AG08396 (cell line): ENCODE results near the gene TNFRSF4.
"Not testable (repeated sequence)": the region's sequence is repeated elsewhere in the genome, so short reads cannot be mapped to it uniquely, and the experiment has no call there.

Experiments
- DNase-seq: peaks from one replicate; pipeline ENCODE4 v3.0.0; 2012; ENCODE audit warnings: low spot score, mixed read lengths

TNFRSF4 gene

DNA sequence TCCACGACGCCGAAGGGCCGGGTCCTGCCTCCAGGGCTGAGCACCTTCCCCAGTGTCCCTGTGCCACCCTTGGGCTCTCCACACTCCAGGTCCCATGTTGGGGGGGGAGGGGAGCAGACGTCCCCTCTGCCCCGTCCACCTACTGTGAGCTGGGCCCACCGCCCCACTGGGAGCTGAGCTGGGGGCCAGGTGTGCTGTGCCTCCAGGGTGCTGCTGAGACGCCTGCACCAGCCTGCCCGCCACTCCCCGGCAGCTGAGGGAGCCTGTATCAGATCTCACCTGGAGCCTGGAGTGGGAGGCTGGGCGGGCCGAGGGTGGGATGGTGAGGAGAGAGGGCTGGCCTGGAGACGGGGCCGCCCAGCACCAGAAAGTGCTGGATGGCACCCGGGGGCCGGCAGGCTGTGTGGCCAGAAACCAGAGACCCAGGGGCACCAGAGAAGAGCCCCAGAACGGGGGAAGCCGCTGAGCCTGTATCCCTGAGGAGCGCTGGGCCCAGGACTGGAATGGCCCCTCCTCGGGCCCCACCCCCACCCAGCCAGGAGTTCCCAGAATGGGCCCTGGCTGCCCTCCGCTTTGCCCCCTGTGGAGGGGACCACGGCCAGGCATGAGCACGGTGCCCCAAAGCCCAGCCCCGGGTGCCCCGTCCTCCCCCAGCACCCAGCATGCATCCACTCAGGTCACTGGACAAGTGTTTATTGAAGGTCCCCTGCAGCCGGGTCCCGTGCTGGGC is 11.0 kb downstream of the TNFRSF4 start:
- DNase-seq = no peak

DNA sequence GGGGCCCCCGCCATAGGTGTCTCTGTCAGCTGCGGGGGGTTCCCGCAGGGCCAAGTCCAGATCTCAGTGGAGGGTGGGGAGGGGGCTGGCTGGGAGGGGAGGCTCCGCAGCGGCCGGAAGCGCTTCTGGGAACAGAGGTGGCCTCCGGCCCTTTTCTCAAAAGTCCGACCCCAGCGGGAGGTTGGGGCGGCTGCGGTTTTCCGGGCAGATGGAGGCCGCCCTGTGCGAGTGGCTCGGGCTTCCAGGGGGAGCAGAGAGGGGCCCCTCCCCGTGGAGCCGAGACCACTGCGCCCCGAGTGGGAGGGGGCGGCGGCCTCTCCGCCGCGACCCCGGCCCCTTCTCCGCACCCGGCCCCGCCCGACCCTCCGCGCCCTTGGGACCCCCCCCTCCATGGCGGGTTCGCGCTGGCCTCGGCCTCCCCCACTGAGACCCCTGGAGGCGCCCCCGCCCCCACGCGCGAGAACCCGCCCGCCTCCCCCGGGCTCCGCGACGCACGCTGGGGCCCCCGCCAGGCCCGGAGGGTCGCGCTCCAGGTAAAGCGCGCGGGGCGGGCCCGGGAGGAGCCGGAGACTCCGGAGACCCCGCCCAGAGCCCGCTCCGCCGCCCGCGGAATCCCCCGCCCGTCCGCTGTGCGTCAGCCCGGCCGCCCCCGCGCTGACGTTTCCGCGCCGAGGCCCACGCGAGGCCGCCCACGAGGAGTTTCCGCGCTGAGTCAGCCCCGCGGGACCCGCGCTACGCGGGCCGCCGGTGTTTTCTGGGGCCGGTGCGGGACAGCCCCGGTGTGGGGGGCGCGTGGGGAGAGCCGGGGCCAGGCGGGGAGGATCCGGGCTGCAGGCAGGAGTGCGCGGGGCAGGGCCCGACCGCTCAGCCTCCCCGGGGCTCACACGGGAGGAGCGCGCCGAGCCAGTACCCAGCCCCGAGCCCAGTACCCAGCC is 12.8 kb downstream of the TNFRSF4 start:
- DNase-seq = peak; percentile 86

DNA sequence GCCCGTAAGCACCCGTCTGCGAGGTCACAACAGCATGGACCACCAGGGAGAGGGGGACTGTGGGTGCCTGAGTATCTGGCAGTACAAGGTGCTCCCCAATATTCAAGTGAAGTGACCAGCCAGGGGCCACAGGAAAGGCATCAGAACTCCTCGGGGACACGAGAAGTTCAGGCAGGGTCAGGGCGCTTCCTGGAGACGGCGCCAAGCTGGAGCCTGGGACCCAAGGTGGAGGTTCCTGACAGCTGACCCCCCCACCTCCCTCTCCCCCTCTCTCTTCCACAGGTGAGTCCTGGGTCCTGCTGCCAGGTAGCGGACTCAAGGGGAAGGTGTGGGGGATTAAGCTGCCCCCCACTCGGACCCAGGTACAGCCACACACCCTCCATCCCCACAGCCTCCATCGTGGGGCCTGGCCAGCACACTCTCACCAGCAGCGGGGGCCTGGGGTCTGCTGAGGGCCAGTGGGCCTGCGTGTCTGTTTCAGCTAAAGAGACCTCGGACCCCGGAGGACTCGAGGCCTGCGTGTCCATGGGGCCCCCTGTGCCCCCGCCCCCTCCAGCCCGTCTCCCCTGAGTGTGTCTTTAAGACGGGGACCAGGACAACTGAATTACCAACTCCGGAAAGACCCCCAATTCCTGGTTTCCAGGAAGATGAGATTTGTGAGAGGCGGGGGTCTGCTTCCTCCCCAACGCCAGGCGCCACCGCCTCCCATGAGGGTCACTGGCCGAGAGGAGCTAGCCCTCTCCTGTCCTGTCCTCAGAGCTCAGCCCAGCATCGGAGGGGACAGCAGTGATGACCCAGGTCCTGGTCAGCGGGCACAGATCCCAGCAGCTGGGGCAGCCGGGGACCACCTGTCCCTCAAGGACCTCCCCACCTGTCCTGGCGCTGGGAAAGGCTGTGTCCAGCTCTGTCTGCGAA is 13.7 kb downstream of the TNFRSF4 start:
- DNase-seq = no peak

DNA sequence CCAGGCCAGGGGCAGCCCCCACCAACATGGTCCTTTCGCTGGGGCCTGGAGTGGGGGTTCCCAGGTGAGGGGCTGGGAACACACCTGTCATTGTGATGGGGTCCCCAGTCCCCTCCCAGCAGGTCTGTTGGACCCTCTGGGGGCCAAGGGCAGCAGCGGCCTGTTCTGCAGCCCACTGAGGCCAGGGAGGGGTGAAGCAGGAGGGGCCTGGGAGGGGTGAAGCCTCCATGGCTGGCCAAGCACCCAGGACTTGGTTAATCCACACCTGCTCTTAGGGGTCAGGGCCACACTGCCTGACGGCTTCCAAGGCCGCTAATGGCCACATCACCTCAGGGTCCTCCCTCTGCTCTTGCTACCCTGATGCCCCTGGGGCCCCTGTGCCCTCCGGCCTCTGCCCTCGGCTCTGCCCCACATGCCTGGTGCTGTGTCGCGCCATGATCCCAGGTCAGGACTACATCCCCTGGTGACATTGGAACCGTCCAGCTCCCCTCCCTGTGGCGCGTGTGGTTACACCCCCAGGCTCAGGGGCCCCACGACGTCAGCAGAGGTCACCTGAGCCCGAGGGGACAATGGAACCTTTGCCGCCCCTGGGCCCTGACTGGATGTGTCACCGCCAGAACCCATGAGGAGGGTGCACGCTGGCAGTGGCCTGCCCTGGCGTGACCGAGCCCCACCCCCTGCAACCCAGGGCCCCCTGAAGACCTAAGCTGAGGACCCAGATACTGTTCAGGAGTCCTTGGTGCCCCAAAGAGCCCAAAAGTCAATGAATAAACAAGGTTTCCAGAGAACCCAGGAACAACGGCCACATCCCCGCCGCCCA is 14.6 kb downstream of the TNFRSF4 start:
- no peak for DNase-seq

DNA sequence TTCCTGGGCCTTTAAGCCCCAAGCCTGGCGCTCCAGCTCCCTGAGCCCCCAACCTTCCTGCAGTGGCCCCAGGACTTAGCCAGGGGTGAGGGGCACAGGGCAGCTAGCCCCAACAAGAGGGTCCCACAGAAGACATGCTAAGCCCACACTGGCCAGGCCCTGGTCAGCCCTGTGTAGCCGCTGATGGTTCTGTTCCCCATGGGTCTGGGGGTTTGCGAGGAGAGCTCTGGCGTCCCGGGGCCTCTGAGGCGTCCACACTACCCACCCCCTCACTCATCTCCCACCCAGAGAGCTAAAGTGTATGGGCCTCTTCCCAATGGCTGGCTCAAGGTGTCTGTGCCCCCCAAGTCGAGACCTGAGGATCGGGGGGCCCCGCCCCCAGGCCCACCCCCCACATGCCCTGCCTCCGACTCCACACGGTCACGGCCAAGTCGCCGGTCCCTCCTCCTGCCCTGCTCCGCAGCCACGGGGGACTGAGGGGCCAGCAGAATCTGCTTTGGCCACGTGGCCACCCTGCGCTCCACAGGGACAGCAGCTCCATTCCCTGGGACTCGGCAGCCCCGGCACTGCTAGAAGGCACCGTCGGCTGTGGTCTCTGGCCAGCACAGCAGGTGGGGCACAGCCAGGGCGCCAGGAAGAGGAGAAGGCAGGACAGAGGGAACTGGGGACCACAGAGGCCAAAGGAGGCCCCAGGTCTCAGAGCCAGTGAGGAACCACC is 15.4 kb downstream of the TNFRSF4 start:
- DNase-seq = no peak

DNA sequence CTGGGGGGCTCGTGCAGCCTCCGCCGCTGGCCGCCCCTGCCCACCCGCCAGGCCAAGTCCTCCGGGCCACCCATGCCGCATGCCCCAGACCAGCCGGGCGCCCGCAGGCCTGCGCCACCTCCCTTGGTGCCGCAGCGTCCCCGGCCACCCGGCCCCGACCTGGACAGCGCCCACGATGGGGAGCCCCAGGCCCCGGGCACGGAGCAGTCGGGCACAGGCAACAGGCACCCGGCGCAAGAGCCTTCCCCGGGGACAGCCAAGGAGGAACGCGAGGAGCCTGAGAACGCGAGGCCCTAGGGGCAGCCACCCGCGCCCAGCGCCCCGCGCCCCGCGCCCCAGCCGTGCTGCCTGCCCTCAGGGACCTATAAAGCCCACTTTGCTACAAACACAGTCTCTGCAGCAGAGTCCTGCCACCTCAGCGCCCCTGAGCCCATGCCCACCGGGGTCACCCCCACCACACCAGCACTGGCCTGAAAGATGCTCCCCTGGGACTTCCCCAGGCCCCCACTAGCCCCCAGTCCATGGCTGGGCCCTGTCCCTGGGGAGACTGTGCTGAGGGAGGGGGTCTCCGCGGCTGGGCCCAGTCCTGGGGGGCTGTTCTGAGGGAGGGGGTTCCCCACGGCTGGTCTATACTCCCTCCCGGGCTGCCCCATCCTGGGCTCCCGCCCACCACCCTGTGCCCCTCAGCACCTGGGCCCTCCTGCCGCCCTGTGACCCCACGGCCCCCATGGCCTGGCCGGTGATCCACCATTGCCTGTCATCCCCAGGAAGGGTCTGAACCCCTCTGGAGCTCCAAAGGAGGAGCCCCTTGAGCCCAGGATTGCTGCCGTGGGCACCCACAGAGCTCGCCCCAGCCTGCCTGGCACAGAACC is 16.2 kb downstream of the TNFRSF4 start:
- DNase-seq = no peak

DNA sequence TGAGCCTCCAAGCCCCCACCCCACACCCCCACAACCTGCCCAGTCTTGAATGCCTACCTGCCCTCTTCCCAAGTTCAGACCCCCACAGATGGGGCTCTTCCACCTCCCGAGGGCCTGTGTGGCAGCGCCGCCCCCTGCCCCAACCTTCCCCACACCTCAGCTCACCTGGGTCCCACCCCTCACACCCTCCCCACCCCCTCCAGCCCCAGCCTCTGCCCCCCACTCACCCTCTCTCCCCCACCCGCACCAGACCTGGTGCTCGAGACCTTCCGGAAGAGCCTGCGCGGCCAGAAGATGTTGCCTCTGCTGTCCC is 16.8 kb downstream of the TNFRSF4 start:
- DNase-seq = no peak

DNA sequence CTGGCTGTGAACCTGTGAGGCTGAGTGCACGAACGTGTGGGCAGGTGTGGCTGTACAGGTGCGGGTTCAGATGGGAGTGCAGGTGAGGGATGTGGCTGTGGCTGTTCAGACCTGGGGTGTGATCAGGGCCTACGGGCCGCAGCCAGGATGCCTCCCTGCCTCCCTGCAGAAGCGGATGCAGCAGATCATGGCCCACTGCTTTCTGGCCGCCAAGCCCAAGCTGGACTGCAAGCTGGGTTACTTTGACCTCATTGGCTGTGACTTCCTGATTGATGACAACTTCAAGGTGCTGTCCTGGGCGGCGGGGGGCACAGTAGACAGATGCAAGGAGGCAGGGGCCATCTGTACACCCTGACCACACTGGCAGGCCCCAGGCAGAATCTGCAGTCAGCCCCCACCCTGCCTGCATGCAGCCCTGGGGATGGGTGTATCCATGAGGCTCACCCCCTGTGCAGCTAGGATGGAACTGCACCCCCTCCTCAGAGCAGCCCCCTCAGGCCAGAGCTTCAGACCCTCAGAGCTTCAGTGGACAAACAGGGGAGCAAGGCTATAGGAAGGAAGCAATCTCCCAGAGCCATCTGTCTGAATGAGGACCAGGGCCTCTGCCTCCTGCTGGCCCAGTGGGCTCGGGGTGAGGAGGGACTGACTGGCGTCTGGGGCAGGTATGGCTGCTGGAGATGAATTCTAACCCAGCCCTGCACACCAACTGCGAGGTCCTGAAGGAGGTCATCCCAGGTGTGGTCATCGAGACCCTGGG is 17.3 kb downstream of the TNFRSF4 start:
- no peak for DNase-seq

DNA sequence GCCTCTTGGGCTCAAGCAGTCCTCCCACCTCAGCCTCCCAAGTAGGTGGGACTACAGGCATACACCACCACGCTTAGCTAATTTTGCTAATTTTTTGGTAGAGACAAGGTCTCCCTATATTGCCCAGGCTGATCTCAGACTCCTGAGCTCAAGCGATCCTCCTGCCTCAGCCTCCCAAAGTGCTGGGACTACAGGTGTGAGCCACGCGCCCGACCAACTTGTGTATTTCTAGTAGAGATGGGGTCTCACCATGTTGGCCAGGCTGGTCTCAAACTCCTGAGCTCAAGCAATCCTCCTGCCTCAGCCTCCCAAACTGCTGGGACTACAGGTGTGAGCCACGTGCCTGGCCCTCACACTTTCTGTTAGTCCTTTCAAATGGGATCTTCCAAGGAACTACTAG is 18.2 kb downstream of the TNFRSF4 start:
- DNase-seq = not testable (repeated sequence)

DNA sequence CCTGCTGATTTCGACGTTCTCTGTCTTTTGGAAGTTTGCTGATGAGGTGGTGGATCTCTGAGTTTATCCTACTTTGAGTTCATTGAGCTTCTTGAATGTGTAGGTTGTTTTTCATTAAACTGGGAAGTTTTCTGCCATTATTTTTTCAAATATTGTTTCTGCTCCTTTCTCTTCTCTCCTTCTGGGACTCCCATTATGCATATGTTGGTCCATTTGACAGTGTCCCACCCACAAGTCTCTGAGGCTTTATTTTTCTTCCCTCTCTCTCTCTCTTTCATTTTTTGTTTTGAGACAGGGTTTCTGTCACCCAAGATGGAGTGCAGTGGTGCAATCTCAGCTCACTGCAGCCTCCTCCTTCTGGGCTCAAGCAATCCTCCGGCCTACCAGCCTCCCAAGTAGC is 19.2 kb downstream of the TNFRSF4 start:
- no peak for DNase-seq

DNA sequence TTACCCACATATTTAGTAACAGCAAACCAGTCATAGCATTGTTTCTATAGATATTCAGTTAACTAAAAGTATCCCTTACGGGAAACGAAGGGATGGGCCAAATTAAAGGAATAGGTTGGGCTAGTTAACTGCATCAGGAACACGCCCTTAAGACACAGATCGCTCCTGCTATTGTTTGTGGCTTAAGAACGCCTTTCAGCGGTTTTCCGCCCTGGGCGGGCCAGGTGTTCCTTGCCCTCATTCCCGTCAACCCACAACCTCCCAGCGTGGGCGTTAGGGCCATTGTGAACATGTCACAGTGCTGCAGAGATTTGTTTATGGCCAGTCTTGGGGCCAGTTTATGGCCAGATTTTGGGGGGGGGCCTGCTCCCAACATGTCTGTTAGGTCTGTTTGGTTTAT is 22.2 kb downstream of the TNFRSF4 start:
- DNase-seq = no peak

DNA sequence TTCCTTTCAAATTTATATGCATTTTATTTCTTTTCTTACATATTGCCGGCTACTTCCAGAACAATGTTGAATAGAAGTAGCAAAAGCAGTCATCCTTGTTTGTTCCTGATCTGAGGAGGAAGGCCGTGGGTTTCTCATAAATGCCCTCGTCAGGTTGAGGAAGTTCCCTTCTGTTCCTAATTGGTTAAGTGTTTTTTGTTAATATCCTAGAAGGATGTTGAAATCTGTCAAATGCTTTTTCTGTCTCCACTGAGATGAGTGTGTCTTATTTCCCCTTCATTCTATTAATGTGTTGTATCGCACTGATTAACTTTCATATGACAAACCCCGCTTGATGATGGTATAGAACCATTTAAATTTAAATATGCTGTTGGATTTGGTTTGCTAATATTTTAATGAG is 24.8 kb downstream of the TNFRSF4 start:
- no peak for DNase-seq

DNA sequence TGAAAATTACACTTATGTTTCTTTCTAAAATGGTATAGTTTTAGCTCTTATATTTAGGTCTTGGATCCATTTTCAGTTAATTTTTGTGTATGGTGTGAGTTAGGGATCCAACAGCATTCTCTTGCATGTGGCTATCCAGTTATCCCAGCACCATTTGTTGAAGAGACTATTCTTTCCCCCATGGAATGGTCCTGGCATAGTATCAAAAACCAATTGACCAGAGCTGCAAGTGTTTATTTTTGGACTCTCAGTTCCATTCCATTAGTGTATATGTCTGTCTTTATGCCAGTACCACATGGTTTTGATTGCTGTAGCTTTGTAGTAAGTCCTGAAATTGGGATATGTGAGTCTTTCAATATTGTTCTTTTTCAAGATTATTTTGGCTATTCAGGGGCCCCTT is 26.0 kb downstream of the TNFRSF4 start:
- no peak for DNase-seq

DNA sequence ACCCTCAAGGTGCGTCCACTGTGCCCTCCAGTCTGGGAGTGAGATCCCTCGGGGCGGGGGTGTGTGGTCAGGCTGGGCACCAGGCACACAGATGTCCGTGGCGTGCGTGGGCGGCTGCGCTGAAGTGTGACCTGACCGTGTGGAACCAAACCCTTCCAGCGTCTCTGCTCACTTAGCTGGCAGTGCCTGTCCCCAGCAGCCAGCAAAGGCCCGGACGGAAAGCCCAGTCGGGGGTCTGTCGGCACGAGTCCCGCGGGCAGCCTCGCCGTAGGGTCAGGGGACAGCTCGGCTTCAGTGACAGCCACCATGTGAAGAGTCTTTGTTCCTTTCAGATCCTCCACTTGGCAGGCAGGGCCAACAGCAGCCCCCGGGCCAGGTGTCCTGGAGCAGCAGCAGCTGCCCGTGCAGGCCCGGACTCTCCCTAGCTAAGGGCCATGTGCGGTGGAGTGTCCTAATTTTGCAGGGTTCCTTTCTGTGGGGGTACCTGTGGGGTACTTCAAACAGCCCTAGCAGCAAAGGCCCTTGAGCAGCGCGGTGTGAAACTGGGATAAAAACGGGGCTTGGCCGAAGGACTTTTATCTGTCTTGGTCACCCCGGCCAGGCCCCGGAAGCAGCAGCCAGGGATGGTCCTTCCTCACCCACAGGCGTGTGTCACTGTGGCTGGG is 28.7 kb downstream of the TNFRSF4 start:
- no peak for DNase-seq

DNA sequence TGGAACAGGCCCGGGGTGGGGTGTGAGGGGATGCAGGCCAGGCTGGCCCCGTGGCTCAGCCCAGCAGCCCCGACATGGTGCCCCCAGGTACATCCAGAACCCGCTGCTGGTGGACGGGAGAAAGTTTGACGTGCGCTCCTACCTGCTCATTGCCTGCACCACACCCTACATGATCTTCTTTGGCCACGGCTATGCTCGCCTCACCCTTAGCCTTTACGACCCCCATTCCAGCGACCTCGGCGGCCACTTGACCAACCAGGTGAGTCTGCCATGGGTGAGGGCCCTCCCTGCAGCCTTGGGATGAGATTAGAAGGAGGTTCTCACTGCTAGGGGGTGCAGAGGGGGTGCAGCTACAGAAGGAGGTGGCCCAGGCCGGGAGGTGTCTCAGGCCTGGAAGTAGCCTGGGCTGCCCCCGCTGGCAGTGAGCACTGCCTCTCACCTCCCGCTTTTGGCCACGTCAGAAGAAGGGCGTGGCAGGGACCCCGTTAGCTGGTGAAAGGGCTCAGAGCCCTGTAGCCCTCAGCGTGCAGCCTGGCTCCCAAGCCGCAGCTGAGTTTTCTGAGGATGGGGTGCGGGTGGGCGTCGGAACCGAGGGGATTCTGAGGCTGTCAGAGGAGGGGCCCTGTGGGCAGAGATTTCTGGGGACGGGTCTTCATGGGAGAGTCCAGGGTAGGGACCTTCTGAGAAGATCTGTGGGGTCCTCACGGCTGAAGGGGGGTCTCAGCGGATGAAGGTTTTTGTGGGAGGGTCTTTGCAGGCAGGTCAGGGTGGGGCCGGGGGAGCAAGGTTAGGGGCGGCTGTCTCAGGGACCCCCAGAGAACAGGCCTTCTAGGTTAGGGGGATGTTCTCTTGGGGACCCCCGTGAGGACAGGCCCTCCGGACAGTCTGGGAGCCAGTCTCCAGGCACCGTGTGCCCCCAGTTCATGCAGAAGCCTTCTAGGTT is 29.8 kb downstream of the TNFRSF4 start:
- DNase-seq = no peak

DNA sequence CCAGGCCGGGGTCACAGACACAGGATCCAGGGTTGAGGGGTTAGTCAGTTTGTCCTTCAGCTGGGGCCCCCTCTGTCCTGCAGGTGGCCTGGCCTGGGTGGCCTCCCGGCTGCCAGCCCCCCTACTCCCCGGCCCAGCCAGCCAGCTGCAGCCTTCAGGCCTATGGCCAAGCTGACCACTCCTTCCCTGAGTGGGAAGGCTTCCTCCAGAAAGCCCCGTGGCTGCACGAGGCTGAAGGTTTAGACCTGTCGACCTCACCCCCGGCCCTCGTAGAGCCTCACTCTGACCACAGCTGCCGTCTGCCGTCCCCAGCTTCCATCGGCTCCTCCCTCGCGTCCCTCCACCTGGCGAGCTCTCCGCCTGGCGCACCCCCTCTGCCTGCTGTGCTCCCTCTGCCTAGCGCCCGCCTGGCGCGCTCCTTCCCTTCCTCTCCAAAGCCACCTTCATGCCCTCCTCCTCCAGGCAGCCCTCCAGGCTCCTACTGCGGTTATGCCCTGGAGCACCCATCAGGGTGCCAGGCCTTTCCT is 30.7 kb downstream of the TNFRSF4 start:
- DNase-seq = no peak
